Measurements from ENCODE around the gene ADSS2.

- TF ChIP-seq PAX5 (IDR thresholded peaks at IDR 0.05; ENCODE audit: insufficient read depth, low read length, severe bottlenecking) (no peak), TAF1 (IDR thresholded peaks at IDR 0.05; ENCODE audit: low read depth, low read length) (no peak), POLR2AphosphoS5 (IDR thresholded peaks at IDR 0.05; ENCODE audit: low read depth, low read length) (no peak)
Measured at GRCh38 chr1:244456586-244456985, 4.9 kb upstream of the ADSS2 start.
